Prostate gland (tissue), 2 donors: ENCODE data around the gene RETN. TPM values are rescaled to one million over a fixed set of nuclear protein-coding genes. Genes with fewer than 3 reads are reported as not detected.

Experiments used
- DNase-seq: peaks from one replicate; pipeline ENCODE4 v3.0.0-alpha.2; 2019; ENCODE audit warnings: low spot score
- H3K27ac ChIP-seq, 2 donors: fragments of 200-600 bp; sonication (generic); 2 replicates each; pipeline ENCODE4 v1.5.1; 2017 to 2019
- H3K27me3 ChIP-seq: fragments of 200-600 bp; sonication (generic); replicated peaks from 2 replicates; pipeline ENCODE4 v1.5.1; 2019; ENCODE audit not compliant: insufficient read depth
- H3K36me3 ChIP-seq, 2 donors: fragments of 200-600 bp; sonication (generic); 1 replicate in 1 of 2; 2 replicates in 1 of 2; pipeline versions ENCODE4 v1.5.1 to v1.8.1; 2017 to 2019
- H3K4me1 ChIP-seq: fragments of 200-600 bp; sonication (generic); replicated peaks from 2 replicates; pipeline ENCODE4 v1.5.1; 2019
- H3K4me3 ChIP-seq, 2 donors: fragments of 200-600 bp; sonication (generic); 2 replicates each; pipeline ENCODE4 v1.5.1; 2017 to 2019
- H3K9me3 ChIP-seq: fragments of 200-600 bp; sonication (generic); 2 replicates; pipeline ENCODE4 v1.5.1; 2017
- CTCF ChIP-seq, 4 experiments: fragments of 200-600 bp in 2 of 4; fragments of 450-650 bp in 2 of 4; sonication (generic) in 2 of 4; IDR thresholded peaks; 1 replicate in 3 of 4; 2 replicates in 1 of 4; pipeline ENCODE4 v1.5.1; 2016 to 2019; ENCODE audit warnings: antibody characterized with exemption in 4 of 4, mild to moderate bottlenecking in 2 of 4, moderate library complexity in 2 of 4
- POLR2A ChIP-seq: fragments of 450-650 bp; IDR thresholded peaks from one replicate; pipeline ENCODE4 v1.6.1; 2016; ENCODE audit warnings: antibody characterized with exemption, mild to moderate bottlenecking
- POLR2AphosphoS5 ChIP-seq: sonication (generic); formaldehyde crosslinking; IDR thresholded peaks from one replicate; pipeline ENCODE4 v1.6.1; 2017; ENCODE audit warnings: antibody characterized with exemption
- WGBS: methylation state at CpG from one replicate; pipeline ENCODE4 v1.1.5; 2018; 5-methylcytosine and 5-hydroxymethylcytosine counted together
- intact Hi-C: fragments of 100-400 bp; cut with DNase I; formaldehyde crosslinking; loops from one replicate; pipeline ENCODE4 v1.14.2; 2022
- total RNA-seq, 2 donors: library from RNA; depleted of rRNA; stranded (reverse); fragments of >200 nt; gene quantifications; one replicate each; pipeline ENCODE4 v1.1.0, GENCODE V29; 2016

Gene RETN
- total RNA-seq, 2 donors from 2014 or later, result not detected

GRCh38 chr19:7692417-7693088, 23.7 kb downstream of the RETN start:
- no peak overlapping the region for H3K4me3 ChIP-seq
- H3K36me3 ChIP-seq, result no peaks in the 10 kb centered on the region
- no peaks in the 10 kb centered on the region for H3K9me3 ChIP-seq
- 89% methylated on average over 13 of the region's 13 CpGs for whole genome bisulfite sequencing
- TF ChIP-seq POLR2A (no peak), CTCF (IDR thresholded peaks at IDR 0.05) (no peak), POLR2AphosphoS5 (no peak)
- no peak for DNase-seq
- intact Hi-C loops, result no loop called here
- H3K27me3 ChIP-seq, result peaks cover 5% of the 10 kb centered on the region
- H3K27ac ChIP-seq, result no peak overlapping the region
- H3K4me1 ChIP-seq, result no peaks in the 10 kb centered on the region

GRCh38 chr19:7694499-7694898, 25.6 kb downstream of the RETN start:
- peaks cover 14% of the 10 kb centered on the region for H3K27me3 ChIP-seq
- H3K36me3 ChIP-seq, result no peaks in the 10 kb centered on the region
- 57% methylated on average over 4 of the region's 4 CpGs for WGBS

GRCh38 chr19:7697721-7698287, 29.0 kb downstream of the RETN start:
- DNase-seq, result no peak
- H3K4me3 ChIP-seq, result no peak overlapping the region
- intact Hi-C loops, result no loop called here
- H3K9me3 ChIP-seq, result no peaks in the 10 kb centered on the region
- H3K27me3 ChIP-seq, result peaks cover 14% of the 10 kb centered on the region
- WGBS, result 80% methylated on average over 10 of the region's 10 CpGs
- H3K27ac ChIP-seq, result no peak overlapping the region
- no peaks in the 10 kb centered on the region for H3K4me1 ChIP-seq
- TF ChIP-seq POLR2A (no peak), CTCF (IDR thresholded peaks at IDR 0.05) (no peak), POLR2AphosphoS5 (no peak)
- H3K36me3 ChIP-seq, result no peaks in the 10 kb centered on the region

More at GRCh38 chr19:7694499-7694898, 25.6 kb downstream of the RETN start:
- Histone ChIP-seq H3K4me1 (no peaks in the 10 kb centered on the region), H3K4me3 (no peak overlapping the region), H3K27ac (no peak overlapping the region), H3K9me3 (no peaks in the 10 kb centered on the region)
- TF ChIP-seq POLR2AphosphoS5 (no peak), CTCF (IDR thresholded peaks at IDR 0.05) (no peak), POLR2A (no peak)
- no peak for DNase-seq
- intact Hi-C loops, result no loop called here

- DNase-seq, result no peak
- no peaks in the 10 kb centered on the region for H3K4me1 ChIP-seq
- no peak overlapping the region for H3K27ac ChIP-seq
- WGBS, result 29% methylated on average over 11 of the region's 11 CpGs
- no peak overlapping the region for H3K4me3 ChIP-seq
- no peaks in the 10 kb centered on the region for H3K36me3 ChIP-seq
- TF ChIP-seq POLR2A (no peak), POLR2AphosphoS5 (no peak), CTCF (IDR thresholded peaks at IDR 0.05) (no peak)
- no peaks in the 10 kb centered on the region for H3K9me3 ChIP-seq
- H3K27me3 ChIP-seq, result peaks cover 14% of the 10 kb centered on the region
- intact Hi-C loops, result no loop called here
Observed at GRCh38 chr19:7698583-7698982, 29.7 kb downstream of the RETN start.

GRCh38 chr19:7699003-7699402, 30.2 kb downstream of the RETN start:
- intact Hi-C loops, result no loop called here
- DNase-seq, result no peak
- H3K36me3 ChIP-seq, result no peaks in the 10 kb centered on the region
- H3K27me3 ChIP-seq, result peaks cover 14% of the 10 kb centered on the region
- WGBS, result 46% methylated on average over 2 of the region's 2 CpGs
- TF ChIP-seq POLR2AphosphoS5 (no peak), CTCF (IDR thresholded peaks at IDR 0.05) (no peak), POLR2A (no peak)
- no peaks in the 10 kb centered on the region for H3K4me1 ChIP-seq
- no peak overlapping the region for H3K4me3 ChIP-seq
- no peak overlapping the region for H3K27ac ChIP-seq
- no peaks in the 10 kb centered on the region for H3K9me3 ChIP-seq
